Lung (tissue), 12 donors: ENCODE data around the gene POU2F1. TPM values are rescaled to one million over a fixed set of nuclear protein-coding genes. Genes with fewer than 3 reads are reported as not detected.

Experiments
- ATAC-seq: fragments of 200-7000 bp; cut with Tn5 transposase; one replicate; pipeline ENCODE4 v1.9.1; 2020; ENCODE audit warnings: moderate number of reproducible peaks; ENCODE audit not compliant: insufficient read depth, low FRiP score
- DNase-seq, 3 donors: peaks; one replicate each; pipeline ENCODE4 v3.0.0-alpha.2; 2013 to 2017
- H3K27ac ChIP-seq, 2 donors: one replicate each; pipeline ENCODE4 v1.5.1; 2013; ENCODE audit warnings: mild to moderate bottlenecking in 2 of 2, moderate library complexity in 2 of 2, control low read depth in 1 of 2, inconsistent platforms in 1 of 2, low read depth in 1 of 2, low read length in 1 of 2
- H3K27me3 ChIP-seq, 3 donors: one replicate each; pipeline ENCODE4 v1.5.1; 2013; ENCODE audit warnings: low read length in 2 of 3; ENCODE audit not compliant: control insufficient read depth in 3 of 3, insufficient read depth in 3 of 3
- H3K36me3 ChIP-seq, 4 donors: one replicate each; pipeline ENCODE4 v1.5.1; 2013; ENCODE audit warnings: low read length in 4 of 4, mild to moderate bottlenecking in 1 of 4, moderate library complexity in 1 of 4; ENCODE audit not compliant: control insufficient read depth in 4 of 4, insufficient read depth in 4 of 4
- H3K4me1 ChIP-seq, 5 donors: one replicate each; pipeline ENCODE4 v1.5.1; 2013; ENCODE audit warnings: low read length in 5 of 5, mild to moderate bottlenecking in 2 of 5, moderate library complexity in 1 of 5; ENCODE audit not compliant: control insufficient read depth in 5 of 5, insufficient read depth in 5 of 5
- H3K4me3 ChIP-seq: one replicate; pipeline ENCODE4 v1.5.1; 2013; ENCODE audit warnings: mild to moderate bottlenecking, control low read depth, moderate library complexity
- H3K9ac ChIP-seq, 2 donors: one replicate each; pipeline ENCODE4 v1.5.1; 2013; ENCODE audit warnings: low read length in 2 of 2, control low read depth in 1 of 2; ENCODE audit not compliant: insufficient read depth in 1 of 2
- H3K9me3 ChIP-seq, 4 donors: one replicate each; pipeline ENCODE4 v1.5.1; 2013; ENCODE audit warnings: low read length in 3 of 4, mild to moderate bottlenecking in 1 of 4, moderate library complexity in 1 of 4; ENCODE audit not compliant: control insufficient read depth in 4 of 4, insufficient read depth in 3 of 4
- WGBS, 2 donors: extraction: QIAGEN DNeasy Blood & Tissue Kit; methylation state at CpG; one replicate each; pipeline ENCODE4 v1.1.7; 2013; 5-methylcytosine and 5-hydroxymethylcytosine counted together
- polyA plus RNA-seq, 2 donors: library from polyadenylated mRNA; stranded (reverse); fragments of 200-250 nt; gene quantifications; one replicate each; pipeline ENCODE4 v1.2.1, GENCODE V29; 2013
- total RNA-seq, 2 donors: library from RNA; depleted of rRNA in 1 of 2; stranded (reverse); fragments of >200 nt in 1 of 2; gene quantifications; one replicate each; pipeline ENCODE4 v1.2.1, GENCODE V29; 2014 to 2021
- TF ChIP-seq, protein P1 (sequence below): IDR thresholded peaks from 2 replicates; pipeline ENCODE4 v1.5.1; 2012; ENCODE audit warnings: mild to moderate bottlenecking; ENCODE audit errors: control extremely low read depth, extremely low read depth
- donor health status: control.
- donor health status: control.
- donor health status: Bipolar disorder and iron deficiency.
- donor health status: healthy.
- donor health status: DM: yes; HTN: yes; CAD: no.

Gene POU2F1
- total and polyA plus RNA-seq, 4 donors, result 2.0 to 34.4 (median 8.7) TPM

DNA sequence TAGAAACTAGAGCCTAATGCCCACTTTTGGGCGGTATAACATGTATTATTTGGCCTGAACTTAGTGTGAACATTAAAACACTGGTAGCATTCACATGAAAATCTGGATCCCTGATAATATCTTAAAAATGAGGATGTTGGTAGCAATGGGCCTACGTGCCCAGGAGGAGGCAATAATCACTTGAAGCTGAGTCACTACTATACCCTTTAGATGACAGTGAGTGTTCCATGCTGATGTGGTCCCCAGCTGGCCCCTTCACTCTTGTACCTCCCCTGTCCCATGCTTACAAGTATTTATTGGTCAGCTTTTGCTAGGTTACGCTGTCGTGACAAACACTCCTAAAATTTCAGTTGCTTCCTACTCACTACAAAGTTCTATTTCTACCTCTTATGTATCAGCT is 23.0 kb upstream of the POU2F1 start:
- TF ChIP-seq, protein P1, sequence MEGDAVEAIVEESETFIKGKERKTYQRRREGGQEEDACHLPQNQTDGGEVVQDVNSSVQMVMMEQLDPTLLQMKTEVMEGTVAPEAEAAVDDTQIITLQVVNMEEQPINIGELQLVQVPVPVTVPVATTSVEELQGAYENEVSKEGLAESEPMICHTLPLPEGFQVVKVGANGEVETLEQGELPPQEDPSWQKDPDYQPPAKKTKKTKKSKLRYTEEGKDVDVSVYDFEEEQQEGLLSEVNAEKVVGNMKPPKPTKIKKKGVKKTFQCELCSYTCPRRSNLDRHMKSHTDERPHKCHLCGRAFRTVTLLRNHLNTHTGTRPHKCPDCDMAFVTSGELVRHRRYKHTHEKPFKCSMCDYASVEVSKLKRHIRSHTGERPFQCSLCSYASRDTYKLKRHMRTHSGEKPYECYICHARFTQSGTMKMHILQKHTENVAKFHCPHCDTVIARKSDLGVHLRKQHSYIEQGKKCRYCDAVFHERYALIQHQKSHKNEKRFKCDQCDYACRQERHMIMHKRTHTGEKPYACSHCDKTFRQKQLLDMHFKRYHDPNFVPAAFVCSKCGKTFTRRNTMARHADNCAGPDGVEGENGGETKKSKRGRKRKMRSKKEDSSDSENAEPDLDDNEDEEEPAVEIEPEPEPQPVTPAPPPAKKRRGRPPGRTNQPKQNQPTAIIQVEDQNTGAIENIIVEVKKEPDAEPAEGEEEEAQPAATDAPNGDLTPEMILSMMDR, result no peak
- no peak for DNase-seq
- WGBS, 2 donors, result 89 to 93% methylated on average over 4 of the region's 4 CpGs
- H3K27ac ChIP-seq, result no peak overlapping the region
- H3K36me3 ChIP-seq, result no peaks in the 10 kb centered on the region
- H3K27me3 ChIP-seq, result no peaks in the 10 kb centered on the region
- H3K4me1 ChIP-seq, result no peaks in the 10 kb centered on the region
- H3K4me3 ChIP-seq, result no peak overlapping the region
- no peak overlapping the region for H3K9ac ChIP-seq
- ATAC-seq, result no peak
- no peaks in the 10 kb centered on the region for H3K9me3 ChIP-seq

DNA sequence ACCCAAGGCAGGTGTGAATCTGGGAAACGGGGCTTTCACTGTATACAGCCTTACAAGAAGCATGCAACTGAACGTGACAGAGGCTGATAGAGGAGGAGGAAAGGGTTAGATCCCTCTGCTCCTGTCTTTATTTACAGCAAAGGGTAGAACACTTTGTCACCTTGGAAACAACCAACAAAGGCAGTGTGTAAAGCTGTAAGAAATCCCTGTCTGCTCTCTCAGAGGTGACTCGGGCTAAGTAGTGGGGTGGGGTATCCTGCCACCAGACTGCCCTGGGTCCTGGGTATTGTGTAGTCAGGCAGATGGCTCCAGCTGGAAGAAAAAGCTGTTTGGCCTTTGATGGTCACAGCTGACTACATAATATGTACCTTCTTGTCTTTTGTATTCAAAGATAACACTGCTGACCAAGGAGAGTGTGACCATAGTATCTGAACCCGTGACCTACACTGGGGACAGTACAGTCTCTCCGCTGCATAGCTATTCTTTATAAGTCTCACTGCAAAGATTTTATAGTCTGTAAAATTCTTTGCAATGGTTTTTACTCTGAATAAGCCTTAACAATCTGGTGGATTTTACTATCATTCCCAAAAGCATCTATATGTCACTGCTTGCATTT is 22.1 kb upstream of the POU2F1 start:
- H3K9me3 ChIP-seq, result no peaks in the 10 kb centered on the region
- no peaks in the 10 kb centered on the region for H3K4me1 ChIP-seq
- H3K27ac ChIP-seq, result no peak overlapping the region
- H3K9ac ChIP-seq, result no peak overlapping the region
- TF ChIP-seq, protein P1, result no peak
- H3K36me3 ChIP-seq, result no peaks in the 10 kb centered on the region
- 74 to 81% methylated on average over 5 of the region's 5 CpGs for WGBS, 2 donors
- H3K27me3 ChIP-seq, result no peaks in the 10 kb centered on the region
- no peak for ATAC-seq
- DNase-seq, result no peak
- no peak overlapping the region for H3K4me3 ChIP-seq

DNA sequence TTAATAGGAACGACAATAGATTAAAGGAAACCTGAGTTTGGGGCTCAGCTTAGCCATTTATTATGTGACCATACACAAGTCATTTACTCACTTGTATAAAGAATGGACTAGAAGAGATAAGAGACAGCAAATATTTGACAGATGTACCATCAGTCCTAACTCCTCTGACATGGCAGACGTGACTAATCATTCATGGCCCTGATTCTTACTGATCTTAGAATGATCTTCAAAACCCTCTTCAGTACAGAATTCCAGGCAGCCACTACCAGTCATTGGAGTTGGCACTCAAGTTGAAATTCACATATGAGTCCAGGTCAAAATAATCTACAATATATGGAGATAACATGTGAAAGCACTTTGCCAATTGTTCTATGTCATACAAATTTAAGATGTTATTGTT is 21.0 kb upstream of the POU2F1 start:
- Histone ChIP-seq H3K9me3 (peaks cover 0 to under 1% (median under 1%) of the 10 kb centered on the region in 4 donors), H3K4me3 (no peak overlapping the region), H3K27me3 (no peaks in the 10 kb centered on the region), H3K4me1 (no peaks in the 10 kb centered on the region), H3K9ac (no peak overlapping the region), H3K36me3 (no peaks in the 10 kb centered on the region), H3K27ac (no peak overlapping the region)
- ATAC-seq (no peak), DNase-seq (no peak)
- TF ChIP-seq, protein P1, result no peak
- WGBS, 2 donors, result 92 to 95% methylated on average over 2 of the region's 2 CpGs

DNA sequence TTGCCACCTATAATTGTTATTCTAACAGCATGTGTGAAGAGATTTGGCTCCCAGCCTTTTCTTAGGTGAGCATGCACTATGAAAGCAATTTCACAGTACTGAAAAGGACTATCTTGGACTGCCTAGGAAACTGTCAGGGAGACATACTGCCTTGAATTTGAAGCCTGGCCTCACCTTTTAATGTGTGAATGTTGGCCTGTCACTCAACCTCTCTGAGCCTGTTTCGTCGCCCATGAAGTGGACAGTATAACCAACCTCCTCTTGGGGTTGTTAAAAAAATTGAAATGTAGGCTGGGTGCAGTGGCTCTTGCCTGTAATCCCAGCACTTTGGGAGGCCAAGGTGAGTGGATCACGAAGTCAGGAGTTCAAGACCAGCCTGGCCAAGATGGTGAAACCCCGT is 20.4 kb upstream of the POU2F1 start:
- peaks cover 0 to 4% (median under 1%) of the 10 kb centered on the region in 4 donors for H3K9me3 ChIP-seq
- no peak overlapping the region for H3K4me3 ChIP-seq
- TF ChIP-seq, protein P1, result no peak
- ATAC-seq (no peak), DNase-seq (no peak)
- 88 to 99% methylated on average over 3 to 4 of the region's 4 CpGs for WGBS, 2 donors
- no peaks in the 10 kb centered on the region for H3K4me1 ChIP-seq
- H3K9ac ChIP-seq, result no peak overlapping the region
- no peak overlapping the region for H3K27ac ChIP-seq
- no peaks in the 10 kb centered on the region for H3K36me3 ChIP-seq
- no peaks in the 10 kb centered on the region for H3K27me3 ChIP-seq
